GM19452 (cell line): ENCODE measurements around the gene RAB31.
"Not testable (repeated sequence)": the region's sequence is repeated elsewhere in the genome, so short reads cannot be mapped to it uniquely, and the experiment has no call there.

Experiments used
- ATAC-seq: cut with Tn5 transposase; IDR thresholded peaks from one replicate; pipeline ENCODE4 v1.9.1; 2021; ENCODE audit not compliant: unreplicated experiment

The RAB31 gene

GRCh38 chr18:9878095-9878494 is 170.0 kb downstream of the RAB31 start:
- no peak for ATAC-seq

DNA sequence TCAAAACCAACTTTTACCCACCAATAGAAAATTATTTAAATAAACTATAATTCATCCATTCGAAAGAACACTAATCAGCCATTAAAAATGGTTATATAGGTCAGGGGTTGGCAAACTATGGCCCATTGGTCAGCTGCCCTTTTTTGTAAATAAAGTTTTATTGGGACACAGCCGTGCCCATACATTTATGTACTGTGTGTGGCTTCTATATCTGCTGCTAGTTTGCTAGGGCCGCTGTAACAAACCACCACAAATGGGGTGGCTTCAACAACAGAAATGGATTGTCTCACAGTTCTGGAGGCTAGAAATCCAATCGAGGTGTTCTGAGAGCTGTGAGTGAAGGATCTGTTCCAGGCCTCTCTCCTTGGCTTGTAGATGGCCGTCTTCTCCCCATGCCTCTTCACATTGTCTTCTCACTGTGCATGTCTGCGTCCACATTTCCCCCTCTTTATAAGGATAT is 170.7 kb downstream of the RAB31 start:
- ATAC-seq, result no peak

GRCh38 chr18:9884090-9884489 is 176.0 kb downstream of the RAB31 start:
- ATAC-seq, result no peak

- ATAC-seq, result no peak
Observed at GRCh38 chr18:9884532-9885140, 176.5 kb downstream of the RAB31 start.

GRCh38 chr18:9885170-9886004 is 177.3 kb downstream of the RAB31 start, which contains the start of gene TXNDC2:
TXNDC2 (plus strand) TSS chr18:9885973; CDS start chr18:9886681, 708 bp downstream.
- no peak for ATAC-seq

- no peak for ATAC-seq
Observed at GRCh38 chr18:9886005-9886348, 177.9 kb downstream of the RAB31 start.

- ATAC-seq, result no peak
Observed at GRCh38 chr18:9887992-9888391, 179.9 kb downstream of the RAB31 start.

DNA sequence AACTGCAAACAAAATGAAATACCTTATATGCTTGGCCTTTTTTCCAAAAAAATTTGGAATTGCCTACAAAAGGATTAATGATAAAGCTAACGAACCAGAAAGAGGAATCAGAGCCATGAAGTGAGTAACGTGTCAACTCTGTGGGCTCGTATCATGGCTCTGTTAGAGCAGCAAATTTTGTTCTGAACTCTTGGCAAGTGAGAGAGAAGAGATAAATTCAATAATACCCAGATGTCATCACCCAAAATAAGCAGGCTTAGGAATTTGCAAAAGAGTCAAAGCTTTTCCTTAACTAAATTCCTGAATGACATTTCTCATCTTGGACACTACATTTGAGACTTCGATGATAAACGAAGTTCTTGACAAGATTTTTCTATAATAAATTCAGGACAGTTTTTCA is 182.1 kb downstream of the RAB31 start:
- no peak for ATAC-seq

DNA sequence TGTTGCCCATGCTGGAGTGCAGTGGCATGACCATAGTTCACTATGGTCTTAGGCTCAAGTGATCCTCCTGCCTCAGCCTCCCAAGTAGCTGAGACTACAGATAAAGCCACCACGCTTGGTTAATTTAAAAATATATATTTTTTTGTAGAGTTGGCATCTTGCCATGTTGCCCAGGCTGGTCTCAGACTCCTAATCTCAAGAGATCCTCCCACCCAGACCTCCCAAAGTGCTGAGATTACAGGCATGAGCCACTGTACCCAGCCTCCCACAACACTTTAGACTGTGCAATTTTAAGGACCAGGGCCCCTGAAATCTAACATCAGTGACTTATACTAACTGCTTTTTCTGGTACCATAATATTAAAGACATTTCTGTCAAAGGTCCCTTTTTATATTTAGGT is 182.9 kb downstream of the RAB31 start:
- no peak for ATAC-seq

GRCh38 chr18:9891515-9891914 is 183.4 kb downstream of the RAB31 start:
- ATAC-seq, result not testable (repeated sequence)

GRCh38 chr18:9894454-9895068 is 186.5 kb downstream of the RAB31 start:
- no peak for ATAC-seq

DNA sequence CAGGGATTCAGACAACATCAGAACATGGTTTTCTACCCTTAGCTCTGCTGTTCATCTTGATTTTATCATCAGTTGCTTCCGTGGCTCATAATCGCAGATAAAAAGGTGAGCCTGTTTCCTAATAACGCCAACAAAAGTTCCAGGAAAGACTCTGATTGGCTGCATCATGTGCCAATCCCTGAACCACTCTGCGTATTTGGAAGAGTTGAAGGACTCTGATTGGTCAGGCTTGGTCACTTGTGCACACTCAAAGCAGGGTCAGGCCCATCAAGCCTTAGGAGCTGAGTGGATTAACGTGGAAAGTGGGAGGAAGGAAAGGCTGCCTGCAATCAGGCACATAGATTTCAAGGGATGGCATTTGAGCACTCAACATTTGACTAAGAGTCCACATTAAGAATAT is 189.0 kb downstream of the RAB31 start:
- no peak for ATAC-seq

- ATAC-seq, result not testable (repeated sequence)
Observed at GRCh38 chr18:9897787-9898291, 189.7 kb downstream of the RAB31 start.

- no peak for ATAC-seq
Observed at GRCh38 chr18:9898792-9899549, 190.9 kb downstream of the RAB31 start.

DNA sequence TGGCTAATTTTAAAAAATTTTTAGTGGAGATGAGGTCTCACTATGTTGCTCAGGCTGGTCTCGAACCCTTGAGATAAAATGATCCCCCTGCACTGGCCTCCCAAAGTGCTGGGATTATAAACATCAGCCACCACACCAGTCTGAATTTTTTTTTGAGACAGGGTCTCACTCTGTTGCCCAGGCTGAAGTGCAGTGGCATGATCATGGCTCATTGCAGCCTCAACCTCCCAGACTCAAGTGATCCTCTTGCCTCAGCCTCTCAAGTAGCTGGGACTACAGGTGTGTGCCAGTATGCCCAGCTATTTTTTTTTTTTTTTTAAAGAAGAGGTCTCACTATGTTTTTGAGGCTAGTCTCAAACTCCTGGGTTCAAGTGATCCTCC is 191.4 kb downstream of the RAB31 start:
- not testable (repeated sequence) for ATAC-seq

DNA sequence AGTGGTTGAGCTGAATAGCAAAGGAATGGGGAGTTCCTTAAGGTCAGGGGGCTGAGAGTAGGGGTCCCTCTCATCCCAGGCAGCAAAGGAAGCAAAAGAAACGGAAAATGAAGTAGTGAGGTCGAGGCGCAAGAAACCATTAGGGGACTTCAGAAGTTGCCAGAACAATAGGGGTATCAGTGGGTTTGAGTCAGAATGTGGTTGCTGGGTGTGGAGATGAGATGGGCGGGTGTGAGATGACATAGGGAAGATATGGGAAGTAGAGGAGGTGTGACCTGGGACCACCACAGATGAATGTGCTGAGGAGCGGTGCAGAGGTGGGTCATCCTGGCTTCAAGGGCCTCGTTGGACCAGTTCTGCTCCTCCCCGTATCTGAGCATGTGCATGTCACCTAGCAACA is 192.6 kb downstream of the RAB31 start:
- no peak for ATAC-seq

- no peak for ATAC-seq
Observed at GRCh38 chr18:9901377-9901776, 193.3 kb downstream of the RAB31 start.

- ATAC-seq, result not testable (repeated sequence)
Observed at GRCh38 chr18:9902264-9902663, 194.2 kb downstream of the RAB31 start.

DNA sequence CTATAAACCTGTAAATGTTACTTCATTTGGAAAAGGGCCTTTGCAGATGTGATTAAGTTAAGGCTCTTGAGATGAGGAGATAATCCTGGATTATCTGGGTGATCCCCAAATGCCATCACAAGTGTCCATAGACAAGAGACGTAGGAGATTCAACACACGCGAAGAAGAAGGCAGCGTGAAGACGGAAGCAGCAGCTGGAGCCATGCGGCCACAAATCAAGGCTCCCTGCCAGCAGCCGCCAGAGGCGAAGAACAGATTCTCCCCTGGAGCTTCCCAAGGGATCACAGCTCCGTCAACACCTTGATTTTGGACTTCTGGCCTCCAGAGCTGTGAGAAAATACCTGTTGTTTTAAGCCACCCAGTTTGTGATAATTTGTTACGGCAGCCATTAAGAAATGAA is 194.7 kb downstream of the RAB31 start:
- no peak for ATAC-seq

DNA sequence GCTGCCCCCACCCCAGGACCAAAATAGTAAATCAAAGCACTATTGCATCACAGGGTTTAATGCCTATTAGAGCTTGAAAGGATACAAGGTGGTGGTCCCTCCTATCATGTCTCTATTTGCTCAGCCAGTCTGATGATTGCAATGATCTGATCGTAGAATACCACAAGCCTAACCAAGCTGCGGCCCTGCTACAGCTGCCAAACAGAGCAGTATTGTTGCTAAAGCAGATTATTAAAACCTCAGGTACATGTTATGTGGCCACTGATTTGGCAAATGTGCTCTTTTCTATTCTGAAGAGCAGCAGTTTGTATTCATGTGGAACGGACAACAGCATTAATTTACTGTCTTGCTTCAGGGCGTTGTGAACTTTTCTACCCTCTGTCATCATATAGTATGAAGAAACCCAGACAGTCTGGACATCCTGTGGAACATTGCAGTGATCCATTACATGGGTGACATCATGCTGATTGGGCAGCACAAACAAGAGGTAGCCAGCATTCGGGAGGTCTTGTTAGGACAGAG is 197.4 kb downstream of the RAB31 start:
- ATAC-seq, result no peak

GRCh38 chr18:9906481-9906880 is 198.4 kb downstream of the RAB31 start:
- no peak for ATAC-seq
